Measurements from ENCODE around the gene IL4I1. TPM values are rescaled to one million over a fixed set of nuclear protein-coding genes. Genes with fewer than 3 reads are reported as not detected.

IL4I1 gene
- total and polyA plus RNA-seq, 2 of the 8 experiments (the other 6 are each of a cell fraction or from before 2014, with no cell fraction given) = 0.41 to 0.76 TPM

DNA sequence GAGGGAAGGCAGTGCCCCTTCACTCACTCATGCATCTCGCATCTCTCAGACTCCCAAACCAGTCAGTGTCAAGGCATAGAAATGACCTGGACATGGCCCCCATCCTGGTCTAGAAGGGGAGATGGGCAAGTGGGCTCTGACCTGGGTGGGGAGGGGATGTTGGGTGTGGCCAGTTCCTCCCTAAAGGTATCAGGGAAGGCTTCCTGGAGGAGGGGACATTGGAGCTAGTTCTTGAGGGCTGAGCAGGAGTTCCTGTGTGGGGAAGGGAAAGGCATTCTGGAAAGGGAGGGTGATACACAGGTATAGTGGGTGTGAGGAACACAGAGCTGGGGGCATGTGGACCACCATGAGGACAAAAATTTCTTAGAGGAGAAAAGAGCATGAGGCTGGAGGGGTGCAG lies 4.0 kb downstream of the IL4I1 start (continued):
- TF ChIP-seq SUZ12 (IDR thresholded peaks at IDR 0.05; ENCODE audit: low read length) = no peak

Data from H1 (cell line).